Stomach (tissue), 9 donors: Measurements from ENCODE around the gene ASTN2. TPM values are rescaled to one million over a fixed set of nuclear protein-coding genes. Genes with fewer than 3 reads are reported as not detected.

ENCODE experiments used
- DNase-seq, 2 donors: peaks; one replicate each; pipeline versions ENCODE4 v3.0.0 to v3.0.0-alpha.2; 2013 to 2019
- H3K27ac ChIP-seq, 5 donors: fragments of 200-600 bp in 4 of 5; sonication (generic) in 4 of 5; one replicate each; pipeline ENCODE4 v1.5.1; 2013 to 2019; ENCODE audit warnings: mild to moderate bottlenecking in 1 of 5, moderate library complexity in 1 of 5
- H3K27me3 ChIP-seq, 3 donors: fragments of 200-600 bp; sonication (generic); one replicate each; pipeline ENCODE4 v1.5.1; 2017 to 2019; ENCODE audit warnings: mixed run types in 1 of 3
- H3K36me3 ChIP-seq, 4 donors: fragments of 200-600 bp; sonication (generic); 1 replicate in 3 of 4; 2 replicates in 1 of 4; pipeline ENCODE4 v1.5.1; 2016 to 2019
- H3K4me1 ChIP-seq, 4 donors: fragments of 200-600 bp; sonication (generic); one replicate each; pipeline ENCODE4 v1.5.1; 2016 to 2019
- H3K4me3 ChIP-seq, 4 donors: fragments of 200-600 bp; sonication (generic) in 3 of 4; one replicate each; pipeline ENCODE4 v1.5.1; 2016 to 2019; ENCODE audit warnings: mild to moderate bottlenecking in 1 of 4
- H3K9me3 ChIP-seq, 4 donors: fragments of 200-600 bp; sonication (generic); one replicate each; pipeline ENCODE4 v1.5.1; 2016 to 2019
- CTCF ChIP-seq, 7 experiments: fragments of 450-650 bp in 4 of 7; fragments of 200-600 bp in 3 of 7; sonication (generic) in 3 of 7; IDR thresholded peaks; one replicate each; pipeline ENCODE4 v1.5.1; 2016 to 2019; ENCODE audit warnings: antibody characterized with exemption in 7 of 7, control low read depth in 2 of 7, mild to moderate bottlenecking in 1 of 7
- EP300 ChIP-seq: sonication (generic); formaldehyde crosslinking; IDR thresholded peaks from one replicate; pipeline ENCODE4 v1.6.1; 2017; ENCODE audit warnings: antibody characterized with exemption
- POLR2A ChIP-seq, 4 donors: fragments of 450-650 bp; IDR thresholded peaks; one replicate each; pipeline ENCODE4 v1.6.1; 2016; ENCODE audit warnings: antibody characterized with exemption in 4 of 4, control low read depth in 2 of 4, mild to moderate bottlenecking in 1 of 4, moderate library complexity in 1 of 4
- POLR2AphosphoS5 ChIP-seq, 3 donors: sonication (generic); formaldehyde crosslinking; IDR thresholded peaks; one replicate each; pipeline ENCODE4 v1.6.1; 2016; ENCODE audit warnings: antibody characterized with exemption in 3 of 3
- WGBS, 5 donors: extraction: QIAGEN DNeasy Blood & Tissue Kit in 3 of 5; methylation state at CpG; one replicate each; pipeline versions ENCODE4 v1.1.5 to v1.1.7; 2013 to 2018; 5-methylcytosine and 5-hydroxymethylcytosine counted together
- intact Hi-C: fragments of 100-400 bp; cut with DNase I; formaldehyde crosslinking; loops from one replicate; pipeline ENCODE4 v1.15.1; 2023; ENCODE audit warnings: low total_unique reads
- polyA plus RNA-seq, 3 donors: library from polyadenylated mRNA; stranded (reverse); fragments of 200-250 nt; gene quantifications; one replicate each; pipeline ENCODE4 v1.2.3, GENCODE V29; 2013
- total RNA-seq, 5 donors: library from RNA; depleted of rRNA; stranded (reverse); fragments of >200 nt; gene quantifications; one replicate each; pipeline versions ENCODE4 v1.1.0 to v1.2.3, GENCODE V29; 2014 to 2016
- donor health status: healthy with polysubstance abuse.
- donor health status: Bipolar disorder and iron deficiency.
- donor health status: healthy.

The ASTN2 gene
- total and polyA plus RNA-seq, 8 donors = 2.1 to 22.3 (median 4.2) TPM; not detected in 1

GRCh38 chr9:116656977-116657376, 757.9 kb downstream of the ASTN2 start:
- H3K36me3 ChIP-seq = no peaks in the 10 kb centered on the region
- no peak overlapping the region for H3K4me3 ChIP-seq
- 68 to 92% (median 83%) methylated on average over 2 of the region's 2 CpGs for WGBS, 5 donors
- H3K27me3 ChIP-seq = no peaks in the 10 kb centered on the region
- no peaks in the 10 kb centered on the region for H3K4me1 ChIP-seq
- H3K27ac ChIP-seq = no peak overlapping the region
- no peak for TF ChIP-seq POLR2AphosphoS5 (IDR thresholded peaks at IDR 0.05)
- intact Hi-C loops = loop anchor here (10.0 kb wide), 1 partner anchor 502 kb away; the partner anchor contains the start of gene PAPPA
- no peaks in the 10 kb centered on the region for H3K9me3 ChIP-seq
- no peak for DNase-seq

- DNase-seq = no peak
- H3K36me3 ChIP-seq = peaks cover 0 to under 1% (median 0%) of the 10 kb centered on the region in 4 donors
- 64 to 86% (median 69%) methylated on average over 5 of the region's 5 CpGs for WGBS, 5 donors
- no peaks in the 10 kb centered on the region for H3K27me3 ChIP-seq
- no peaks in the 10 kb centered on the region for H3K4me1 ChIP-seq
- no peak overlapping the region for H3K4me3 ChIP-seq
- no peaks in the 10 kb centered on the region for H3K9me3 ChIP-seq
- no peak overlapping the region for H3K27ac ChIP-seq
- intact Hi-C loops = loop anchor here (10.0 kb wide), 1 partner anchor 502 kb away; the partner anchor contains the start of gene PAPPA
- TF ChIP-seq POLR2AphosphoS5 (IDR thresholded peaks at IDR 0.05) (no peak), EP300 (no peak), CTCF (IDR thresholded peaks at IDR 0.05) (no peak), POLR2A (IDR thresholded peaks at IDR 0.05) (no peak)
Measured at GRCh38 chr9:116656501-116656971, 758.3 kb downstream of the ASTN2 start.

GRCh38 chr9:116654059-116654355, 760.9 kb downstream of the ASTN2 start:
- no peaks in the 10 kb centered on the region for H3K9me3 ChIP-seq
- no peak overlapping the region for H3K4me3 ChIP-seq
- peaks cover 0 to 5% (median 0%) of the 10 kb centered on the region in 4 donors for H3K36me3 ChIP-seq
- TF ChIP-seq EP300 = no peak
- TF ChIP-seq CTCF (IDR thresholded peaks at IDR 0.05) = no peak
- TF ChIP-seq POLR2A (IDR thresholded peaks at IDR 0.05) = no peak
- TF ChIP-seq POLR2AphosphoS5 (IDR thresholded peaks at IDR 0.05) = no peak
- no peaks in the 10 kb centered on the region for H3K27me3 ChIP-seq
- intact Hi-C loops = loop anchor here (10.0 kb wide), 1 partner anchor 499 kb away; the partner anchor contains the start of gene PAPPA
- WGBS, 5 donors = 57 to 87% (median 68%) methylated on average over 3 of the region's 3 CpGs
- no peaks in the 10 kb centered on the region for H3K4me1 ChIP-seq
- no peak overlapping the region for H3K27ac ChIP-seq
- no peak for DNase-seq

GRCh38 chr9:116653348-116654058, 761.4 kb downstream of the ASTN2 start:
- Histone ChIP-seq H3K27ac (no peak overlapping the region), H3K27me3 (no peaks in the 10 kb centered on the region), H3K36me3 (peaks cover 0 to 5% (median 0%) of the 10 kb centered on the region in 4 donors), H3K9me3 (no peaks in the 10 kb centered on the region), H3K4me3 (no peak overlapping the region), H3K4me1 (no peaks in the 10 kb centered on the region)
- intact Hi-C loops = loop anchor here (10.0 kb wide), 1 partner anchor 499 kb away; the partner anchor contains the start of gene PAPPA
- WGBS, 5 donors = 85 to 90% (median 85%) methylated on average over 7 of the region's 7 CpGs
- TF ChIP-seq POLR2A (IDR thresholded peaks at IDR 0.05) = no peak
- TF ChIP-seq EP300 = no peak
- TF ChIP-seq CTCF (IDR thresholded peaks at IDR 0.05) = no peak
- TF ChIP-seq POLR2AphosphoS5 (IDR thresholded peaks at IDR 0.05) = no peak
- no peak for DNase-seq

GRCh38 chr9:116647515-116647809, 767.4 kb downstream of the ASTN2 start:
- H3K4me3 ChIP-seq = no peak overlapping the region
- 72 to 87% (median 76%) methylated on average over 4 of the region's 4 CpGs for WGBS, 5 donors
- TF ChIP-seq CTCF (IDR thresholded peaks at IDR 0.05) = no peak
- no peak for TF ChIP-seq EP300
- no peak for TF ChIP-seq POLR2A (IDR thresholded peaks at IDR 0.05)
- no peak for TF ChIP-seq POLR2AphosphoS5 (IDR thresholded peaks at IDR 0.05)
- no peaks in the 10 kb centered on the region for H3K27me3 ChIP-seq
- no peak for DNase-seq
- no peak overlapping the region for H3K27ac ChIP-seq
- H3K4me1 ChIP-seq = no peaks in the 10 kb centered on the region
- H3K36me3 ChIP-seq = peaks cover 0 to 5% (median 0%) of the 10 kb centered on the region in 4 donors
- no peaks in the 10 kb centered on the region for H3K9me3 ChIP-seq
- intact Hi-C loops = loop anchor here (10.0 kb wide), 1 partner anchor 1053 kb away; no protein-coding TSS in a partner anchor
